T-helper 2 cell treated with Interferon-gamma antibody and Interleukin-4, amounts not matched to agents 100 ng/mL and 5 ng/mL, for 36 hours (primary cell): ENCODE data around the gene PPP2R5A. TPM values are rescaled to one million over a fixed set of nuclear protein-coding genes. Genes with fewer than 3 reads are reported as not detected.

Source experiments
- intact Hi-C: fragments of 100-400 bp; cut with micrococcal nuclease; formaldehyde crosslinking; loops from one replicate; pipeline ENCODE4 v1.15.1; 2023
- total RNA-seq: library from RNA; stranded (reverse); gene quantifications from 2 replicates; pipeline ENCODE4 v1.2.3, GENCODE V29; 2022

PPP2R5A gene
- total RNA-seq, 1 donor from 2014 or later: 54.0 TPM

DNA sequence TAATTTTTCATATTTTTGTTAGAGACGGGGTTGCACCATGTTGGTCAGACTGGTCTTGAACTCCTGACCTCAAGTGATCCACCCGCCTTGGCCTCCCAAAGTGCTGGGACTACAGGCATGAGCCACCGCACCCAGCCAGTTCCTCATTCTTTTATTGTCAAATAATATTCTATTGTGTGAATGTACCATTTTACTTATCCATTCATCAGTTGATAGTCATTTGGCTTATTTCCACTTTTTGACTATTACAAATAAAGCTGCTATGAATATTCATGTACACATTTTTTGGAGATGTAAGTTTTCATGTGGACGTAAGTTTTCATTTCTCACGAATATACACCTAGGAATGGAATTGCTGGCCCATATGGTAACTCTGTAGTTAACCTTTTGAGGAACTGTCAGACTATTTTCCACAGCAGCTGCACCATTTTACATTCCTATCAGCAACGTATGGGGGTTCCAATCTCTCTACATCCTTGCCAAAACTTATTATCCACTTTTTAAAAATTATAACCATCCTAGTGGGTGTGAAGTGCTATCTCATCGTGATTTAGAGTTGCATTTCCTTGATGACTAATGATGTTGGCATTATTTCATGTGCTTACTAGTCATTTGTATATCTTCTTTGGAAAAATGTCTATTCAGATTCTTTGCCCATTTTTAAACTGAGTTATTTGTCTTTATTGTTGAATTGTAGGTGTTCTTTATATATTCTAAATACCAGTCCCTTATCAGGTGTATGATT is 116.8 kb downstream of the PPP2R5A start:
- intact Hi-C loops: no loop called here

DNA sequence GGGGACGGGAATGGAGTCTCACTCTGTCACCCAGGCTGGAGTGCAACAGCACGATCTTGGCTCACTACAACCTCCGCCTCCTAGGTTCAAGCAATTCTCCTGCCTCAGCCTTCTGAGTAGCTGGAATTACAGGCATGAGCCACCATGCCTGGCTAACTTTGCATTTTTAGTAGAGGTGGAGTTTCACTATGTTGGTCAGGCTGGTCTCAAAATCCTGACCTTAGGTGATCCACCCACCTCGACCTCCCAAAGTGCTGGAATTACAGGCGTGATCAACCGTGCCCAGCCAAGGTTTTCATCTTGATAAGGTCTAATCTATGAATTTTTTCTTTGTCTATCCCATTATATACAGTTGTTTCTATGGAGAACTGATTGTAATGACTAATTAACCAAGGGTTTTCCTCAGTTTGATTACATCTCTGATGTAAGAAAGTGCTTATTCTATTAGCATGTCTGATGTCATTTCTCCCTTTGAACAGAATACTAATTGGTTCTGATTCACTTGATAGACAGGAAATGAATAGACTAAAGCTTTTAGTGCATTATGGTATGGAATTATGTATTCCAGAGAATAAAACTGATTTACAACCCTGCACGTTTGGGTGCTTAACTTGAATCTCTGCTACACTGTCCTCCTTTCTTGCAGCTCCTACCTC is 117.6 kb downstream of the PPP2R5A start:
- intact Hi-C loops: no loop called here

DNA sequence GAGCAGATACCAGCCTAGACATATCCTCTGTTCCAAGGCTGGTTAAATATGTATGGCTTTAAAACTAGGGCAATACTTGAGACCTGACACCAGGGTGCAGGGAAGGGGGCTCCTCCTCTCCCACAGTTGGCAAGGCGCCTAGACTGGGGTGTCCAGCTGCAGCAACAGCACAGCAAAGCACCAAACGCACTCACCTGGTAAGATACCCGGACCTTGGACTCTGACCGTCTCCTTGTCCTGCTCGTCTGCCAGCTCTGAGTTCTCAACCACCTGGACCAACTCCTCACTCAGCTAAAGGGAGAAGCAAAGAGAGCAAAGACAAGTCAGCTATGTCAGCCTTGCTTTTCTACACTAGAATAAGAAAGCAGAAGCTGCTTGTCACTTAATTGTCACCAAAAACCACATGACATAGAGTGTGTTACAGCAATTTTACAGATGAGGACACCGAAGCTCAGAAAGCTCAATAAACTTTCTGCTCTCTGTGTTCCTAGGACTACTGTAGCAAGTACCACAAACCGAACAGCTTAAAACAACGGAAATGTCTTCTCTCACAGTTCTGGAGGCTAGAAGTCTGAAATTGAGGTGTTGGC is 125.1 kb downstream of the PPP2R5A start:
- intact Hi-C loops: loop anchor here (10.0 kb wide), 1 partner anchor 836 kb away; the partner anchor contains the start of gene SLC30A1

Other genes with a start within 250 kb of the PPP2R5A start
- gene INTS7, start 249.9 kb upstream of the PPP2R5A start, total RNA-seq: 41.3 and 41.7 TPM in 2 replicates
- gene DTL, start 249.7 kb upstream of the PPP2R5A start, total RNA-seq: 73.7 and 75.9 TPM in 2 replicates
- gene PACC1, start 129.5 kb downstream of the PPP2R5A start, total RNA-seq: 14.3 and 15.6 TPM in 2 replicates
- 26.5 and 27.0 TPM in 2 replicates for gene NENF, start 147.5 kb downstream of the PPP2R5A start, total RNA-seq